ENCODE data around the gene INSR.

Gene INSR

GRCh38 chr19:7132054-7132453 is 162.2 kb downstream of the INSR start:
- DNase-seq = no peak

GRCh38 chr19:7130043-7130442 is 164.2 kb downstream of the INSR start:
- DNase-seq = no peak

- DNase-seq = no peak
Measured at GRCh38 chr19:7126132-7126531, 168.1 kb downstream of the INSR start.

GRCh38 chr19:7125221-7125620 is 169.0 kb downstream of the INSR start:
- no peak for DNase-seq

- DNase-seq = no peak
Measured at GRCh38 chr19:7124782-7125181, 169.4 kb downstream of the INSR start.

- no peak for DNase-seq
Measured at GRCh38 chr19:7122701-7123100, 171.5 kb downstream of the INSR start.

- DNase-seq = no peak
Measured at GRCh38 chr19:7120499-7120898, 173.7 kb downstream of the INSR start.

GRCh38 chr19:7119582-7119981 is 174.6 kb downstream of the INSR start:
- no peak for DNase-seq

- DNase-seq = no peak
Measured at GRCh38 chr19:7117248-7117647, 177.0 kb downstream of the INSR start.

GRCh38 chr19:7115721-7116120 is 178.5 kb downstream of the INSR start:
- no peak for DNase-seq

GRCh38 chr19:7113233-7113632 is 181.0 kb downstream of the INSR start:
- DNase-seq = no peak

- no peak for DNase-seq
Measured at GRCh38 chr19:7112675-7113074, 181.5 kb downstream of the INSR start.

GRCh38 chr19:7109678-7110289 is 184.4 kb downstream of the INSR start:
- DNase-seq = no peak

GRCh38 chr19:7106711-7107657 is 187.2 kb downstream of the INSR start:
- no peak for DNase-seq

- no peak for DNase-seq
Measured at GRCh38 chr19:7104747-7105447, 189.3 kb downstream of the INSR start.

- DNase-seq = no peak
Measured at GRCh38 chr19:7101498-7102253, 192.5 kb downstream of the INSR start.

- no peak for DNase-seq
Measured at GRCh38 chr19:7099597-7099921, 194.7 kb downstream of the INSR start.

- DNase-seq = peak; percentile 86
Measured at GRCh38 chr19:7098701-7099596, 195.3 kb downstream of the INSR start.

- no peak for DNase-seq
Measured at GRCh38 chr19:7098096-7098495, 196.1 kb downstream of the INSR start.

- no peak for DNase-seq
Measured at GRCh38 chr19:7088999-7089398, 205.2 kb downstream of the INSR start.

- DNase-seq = no peak
Measured at GRCh38 chr19:7083076-7083956, 210.9 kb downstream of the INSR start.

All from HCEC 1CT (cell line).